NCI-H1048 (cell line): ENCODE results near the gene NRXN3.

Source experiments
- DNase-seq: peaks from one replicate; lab custom pipeline; 2025; lab: John Stamatoyannopoulos, UW

Gene NRXN3

GRCh38 chr14:79638672-79639266, 1468.6 kb downstream of the NRXN3 start:
- DNase-seq = no peak

- DNase-seq = no peak
These were observed 1469.4 kb downstream of the NRXN3 start for GRCh38 chr14:79639613-79640012.

- no peak for DNase-seq
These were observed 1471.2 kb downstream of the NRXN3 start for GRCh38 chr14:79641371-79641770.

DNA sequence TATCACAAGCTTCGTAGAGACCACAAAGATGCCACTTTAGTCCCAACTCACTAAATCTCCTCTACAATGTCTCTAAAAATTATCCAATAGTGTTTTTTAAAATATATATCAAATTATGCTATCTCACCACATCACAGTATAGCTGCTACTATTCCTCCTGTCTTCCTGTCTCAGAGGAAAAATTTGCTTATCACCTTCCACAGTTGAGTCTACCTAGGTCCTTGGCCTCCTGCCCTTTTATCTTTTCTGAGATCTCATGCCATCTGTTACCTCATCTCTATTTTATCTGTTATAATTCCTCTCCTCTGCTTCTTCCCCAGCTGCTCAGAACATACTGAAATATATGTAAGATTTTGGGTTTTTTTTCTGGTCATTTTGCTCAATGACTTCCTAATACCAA, 1473.0 kb downstream of the NRXN3 start:
- no peak for DNase-seq

GRCh38 chr14:79645753-79646362, 1475.7 kb downstream of the NRXN3 start:
- no peak for DNase-seq

GRCh38 chr14:79649856-79650255, 1479.7 kb downstream of the NRXN3 start:
- DNase-seq = no peak

- DNase-seq = no peak
These were observed 1482.5 kb downstream of the NRXN3 start for GRCh38 chr14:79652513-79653307.

DNA sequence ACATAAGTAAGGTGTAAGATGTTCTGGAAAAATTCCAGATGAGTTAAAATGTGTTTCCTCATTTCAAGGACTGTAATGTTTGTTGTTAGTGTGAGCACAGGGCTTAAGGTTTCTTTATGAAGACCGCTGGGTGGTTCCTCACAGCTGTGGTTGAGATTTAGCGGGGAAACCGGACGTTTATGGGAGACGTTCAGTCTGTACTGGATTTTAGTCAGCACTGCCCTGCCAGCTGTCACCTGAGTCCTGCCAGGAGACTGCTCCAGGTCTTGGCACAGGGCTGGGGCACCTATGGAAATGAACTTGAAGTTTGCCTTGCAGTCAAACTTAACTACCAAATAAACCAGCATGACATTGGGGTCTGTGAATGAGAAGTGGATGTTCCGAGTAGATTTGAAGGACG, 1485.9 kb downstream of the NRXN3 start:
- no peak for DNase-seq

- no peak for DNase-seq
These were observed 1486.3 kb downstream of the NRXN3 start for GRCh38 chr14:79656496-79656895.

DNA sequence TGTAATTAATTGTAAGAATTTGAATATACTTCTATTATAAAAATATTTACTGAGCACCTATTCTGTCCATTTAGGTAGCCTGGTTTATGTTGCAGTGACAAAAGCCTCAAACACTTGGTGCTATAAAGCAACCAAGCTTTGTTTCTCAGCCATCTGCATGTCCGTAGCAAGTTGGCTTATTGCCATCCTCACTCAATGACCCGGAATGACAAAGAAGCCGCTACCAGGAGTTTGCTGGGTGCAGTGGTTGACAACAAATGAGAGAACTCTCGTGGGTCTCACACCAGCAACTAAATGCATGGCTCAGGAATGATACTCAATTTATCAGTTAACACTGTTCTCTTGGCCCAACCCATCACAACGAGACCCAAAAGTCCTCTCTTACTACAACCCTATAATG, 1488.0 kb downstream of the NRXN3 start:
- no peak for DNase-seq

GRCh38 chr14:79658769-79659168, 1488.6 kb downstream of the NRXN3 start:
- no peak for DNase-seq

DNA sequence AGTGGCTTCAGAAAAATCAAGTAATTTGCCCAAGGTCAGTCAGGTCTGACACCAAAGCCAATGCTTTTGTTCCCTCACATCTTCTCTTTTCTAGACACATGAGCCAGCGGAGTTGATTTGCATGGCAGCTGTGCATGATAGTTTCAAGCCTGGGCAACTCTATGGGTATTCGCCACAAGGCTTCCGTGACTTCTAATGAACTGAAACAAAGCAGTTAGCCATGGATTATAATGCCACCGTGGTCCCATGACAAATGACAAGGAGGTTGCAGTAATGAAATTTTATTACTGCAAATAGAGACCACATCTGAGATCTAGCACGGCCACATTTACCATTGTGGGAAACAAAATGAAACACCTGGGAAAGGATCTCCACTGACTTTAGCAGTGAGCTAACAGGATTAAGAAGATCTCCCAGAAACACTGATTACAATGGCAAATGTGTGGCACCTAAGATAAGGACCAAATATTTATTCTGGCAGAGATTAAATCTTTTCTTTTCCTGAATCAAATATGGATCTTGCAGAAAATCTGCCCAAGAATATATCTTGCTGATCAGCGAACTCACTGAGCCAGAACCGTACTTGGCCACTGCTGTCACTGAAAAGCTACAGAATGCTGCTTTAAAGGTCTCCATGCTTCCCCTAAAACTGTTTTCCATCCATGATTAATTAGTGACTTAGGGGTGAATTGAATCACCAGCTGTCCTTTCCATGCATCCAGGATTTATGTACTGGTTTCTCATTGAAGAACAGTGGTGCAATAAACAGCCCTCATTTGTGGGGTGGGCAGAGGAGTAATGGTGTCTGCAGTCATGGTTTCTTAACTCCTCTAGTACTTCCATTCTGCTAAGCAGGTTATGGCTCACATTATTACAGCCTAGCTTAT, 1490.1 kb downstream of the NRXN3 start:
- DNase-seq = no peak

- no peak for DNase-seq
These were observed 1491.6 kb downstream of the NRXN3 start for GRCh38 chr14:79661752-79662151.

DNA sequence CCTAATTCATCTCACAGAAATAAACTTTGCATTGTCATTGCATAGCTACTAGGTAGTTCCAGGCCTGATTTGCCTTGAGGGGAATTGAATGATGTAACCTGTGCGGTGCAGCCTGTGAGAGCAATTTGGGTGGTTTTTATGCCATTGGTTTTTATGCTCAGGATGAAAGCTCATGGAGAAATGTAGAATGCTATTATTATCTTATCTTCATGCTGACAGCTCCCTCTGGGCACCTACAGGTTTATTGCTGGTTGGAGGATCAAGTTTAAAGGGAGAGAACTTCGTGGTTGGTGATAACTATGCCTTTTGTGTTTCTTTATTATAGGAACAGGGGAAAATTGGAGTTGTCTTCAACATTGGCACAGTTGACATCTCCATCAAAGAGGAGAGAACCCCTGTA, 1493.3 kb downstream of the NRXN3 start:
- no peak for DNase-seq

GRCh38 chr14:79665556-79665955, 1495.4 kb downstream of the NRXN3 start:
- no peak for DNase-seq

GRCh38 chr14:79668951-79669350, 1498.8 kb downstream of the NRXN3 start:
- no peak for DNase-seq

GRCh38 chr14:79670811-79671210, 1500.6 kb downstream of the NRXN3 start:
- no peak for DNase-seq

GRCh38 chr14:79680087-79680486, 1509.9 kb downstream of the NRXN3 start:
- DNase-seq = no peak

DNA sequence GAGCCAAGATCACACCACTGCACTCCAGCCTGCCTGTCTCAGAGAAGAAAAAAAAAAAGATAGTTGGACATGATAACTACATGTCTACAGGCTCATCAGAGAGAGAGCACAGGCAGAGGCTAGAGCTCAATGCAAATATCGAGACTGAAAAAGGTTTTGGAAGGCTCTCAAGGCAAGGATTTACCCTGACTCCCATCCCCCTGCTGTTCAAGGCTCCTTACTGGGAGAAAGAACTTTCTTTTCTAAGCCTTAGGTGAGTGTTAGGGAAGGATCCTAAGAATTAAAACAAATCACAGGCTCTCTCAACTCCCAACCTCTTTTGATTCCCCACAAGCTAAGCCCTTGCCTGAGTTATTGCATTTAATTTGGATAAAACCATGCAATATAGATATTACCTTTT, 1516.0 kb downstream of the NRXN3 start:
- DNase-seq = no peak

GRCh38 chr14:79690960-79691359, 1520.8 kb downstream of the NRXN3 start:
- no peak for DNase-seq

DNA sequence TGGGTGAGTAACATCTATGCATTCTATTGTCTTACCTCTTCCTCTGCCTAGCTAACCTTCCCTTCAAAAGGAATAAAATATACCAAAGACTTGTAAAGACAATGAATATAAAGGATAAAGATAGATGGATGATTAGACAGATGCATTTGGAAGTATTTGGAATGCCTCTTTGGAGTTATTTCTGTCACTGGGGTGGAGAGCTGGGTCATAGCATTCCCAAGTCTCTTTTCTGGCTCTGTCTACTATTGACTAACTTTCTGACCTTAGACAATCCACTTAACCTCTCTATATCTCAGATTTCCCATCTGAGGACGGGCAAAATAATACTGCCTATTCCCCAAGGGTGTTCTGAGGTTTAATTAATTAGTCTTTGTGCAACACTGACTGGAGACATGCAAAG, 1523.8 kb downstream of the NRXN3 start:
- DNase-seq = no peak

GRCh38 chr14:79695307-79695706, 1525.1 kb downstream of the NRXN3 start:
- DNase-seq = no peak
